GM21529 (cell line): ENCODE data around the gene MCC.
A peak's percentile ranks its signal among the peaks of the same experiment; 100 is the strongest.
"Not testable (repeated sequence)": the region's sequence is repeated elsewhere in the genome, so short reads cannot be mapped to it uniquely, and the experiment has no call there.

Experiments
- ATAC-seq: cut with Tn5 transposase; IDR thresholded peaks from one replicate; pipeline ENCODE4 v1.9.1; 2021; ENCODE audit not compliant: unreplicated experiment

Gene MCC

DNA sequence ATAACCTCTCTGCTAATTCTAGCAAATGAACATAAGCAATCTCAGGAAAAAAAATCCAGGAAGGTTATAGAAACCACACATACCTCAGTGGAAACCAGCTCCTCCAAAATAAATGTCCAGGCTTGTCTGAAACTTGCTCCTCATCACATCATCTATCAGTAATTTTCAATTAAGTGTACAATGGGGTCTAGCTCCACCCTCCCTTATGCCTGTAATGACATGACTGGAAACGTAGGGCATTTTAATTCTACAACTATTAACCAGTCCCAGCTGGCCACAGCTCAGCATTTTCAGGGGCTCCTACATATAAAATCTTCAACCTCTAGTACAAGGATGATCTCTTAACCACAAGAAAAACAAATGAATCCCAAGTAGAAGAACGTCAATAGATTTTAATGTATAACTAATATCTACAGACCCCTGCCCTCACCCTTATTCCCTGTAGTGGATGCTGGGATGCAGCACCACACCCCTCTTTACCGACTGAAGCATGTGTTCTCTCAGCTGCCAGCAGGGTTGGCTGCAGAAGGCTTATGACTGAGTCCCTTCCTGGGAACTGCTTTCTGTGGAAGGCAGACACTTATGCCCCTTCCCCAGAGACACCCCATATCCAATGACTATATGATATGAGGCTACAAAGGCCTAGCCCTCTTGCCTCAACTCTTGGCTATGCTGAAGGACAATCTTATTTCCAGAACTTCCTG lies 60.2 kb downstream of the MCC start:
- no peak for ATAC-seq

DNA sequence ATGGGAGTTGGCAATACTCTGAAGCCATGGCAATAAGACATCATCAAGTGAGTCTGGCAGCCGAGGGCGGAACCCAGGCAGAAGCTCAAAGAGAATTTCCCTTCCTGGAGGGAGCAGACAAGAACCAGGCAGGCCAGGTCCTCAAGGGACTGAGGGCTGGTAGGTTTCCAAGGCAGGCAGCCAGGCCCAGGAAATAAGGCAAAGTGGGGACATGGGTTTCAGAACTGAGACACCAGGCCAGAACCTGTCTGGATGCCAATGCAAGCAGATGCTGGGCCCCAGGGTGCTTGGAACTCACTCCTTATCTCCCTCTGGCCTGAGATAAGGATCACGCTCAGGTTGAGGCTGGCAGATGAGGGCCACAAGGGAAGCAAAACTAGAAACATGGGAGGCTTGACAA lies 62.3 kb downstream of the MCC start:
- ATAC-seq = no peak

DNA sequence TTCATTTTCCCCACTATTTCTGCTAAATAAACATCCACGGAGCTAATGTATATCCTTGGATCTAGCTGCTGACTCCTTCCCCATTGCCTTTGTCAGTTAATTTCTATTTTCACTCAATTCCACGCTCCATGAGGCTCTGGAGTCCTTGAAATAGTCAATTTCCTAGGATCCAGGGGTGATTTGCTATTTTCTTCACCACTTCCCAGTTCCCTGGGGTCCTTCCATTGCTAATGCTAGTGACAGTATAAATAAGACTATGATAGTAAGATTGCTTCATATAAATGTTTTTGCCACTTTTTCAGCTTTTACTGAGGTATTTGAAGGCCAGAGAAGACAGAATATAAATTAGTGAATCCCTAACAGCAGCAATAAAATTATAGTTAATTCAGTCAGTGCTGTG lies 66.6 kb downstream of the MCC start:
- ATAC-seq = no peak

- ATAC-seq = no peak
These were observed 82.7 kb downstream of the MCC start for GRCh38 chr5:113405530-113405929.

GRCh38 chr5:113404269-113404668 lies 84.0 kb downstream of the MCC start:
- no peak for ATAC-seq

GRCh38 chr5:113397986-113398385 lies 90.3 kb downstream of the MCC start:
- ATAC-seq = not testable (repeated sequence)

- ATAC-seq = no peak
These were observed 91.2 kb downstream of the MCC start for GRCh38 chr5:113397046-113397445.

- no peak for ATAC-seq
These were observed 93.6 kb downstream of the MCC start for GRCh38 chr5:113394658-113395057.

DNA sequence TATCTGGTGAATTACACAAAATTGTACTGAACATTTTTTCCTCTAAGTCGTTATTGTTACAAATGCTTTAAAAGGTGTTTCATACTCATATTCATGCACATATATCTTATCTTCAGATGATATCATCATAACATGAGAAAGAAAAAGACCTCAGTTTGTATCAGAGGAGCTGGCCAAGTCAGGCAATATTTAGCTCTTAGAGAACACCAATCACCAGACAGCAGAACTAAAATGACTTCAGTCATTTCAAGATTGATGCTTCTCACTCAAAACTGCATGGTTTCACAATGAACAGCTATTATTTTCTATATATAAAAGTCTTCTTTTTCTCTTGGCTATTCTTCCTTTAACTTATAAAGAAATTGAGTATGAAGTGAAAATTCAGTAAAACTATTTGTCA lies 98.0 kb downstream of the MCC start:
- ATAC-seq = no peak

DNA sequence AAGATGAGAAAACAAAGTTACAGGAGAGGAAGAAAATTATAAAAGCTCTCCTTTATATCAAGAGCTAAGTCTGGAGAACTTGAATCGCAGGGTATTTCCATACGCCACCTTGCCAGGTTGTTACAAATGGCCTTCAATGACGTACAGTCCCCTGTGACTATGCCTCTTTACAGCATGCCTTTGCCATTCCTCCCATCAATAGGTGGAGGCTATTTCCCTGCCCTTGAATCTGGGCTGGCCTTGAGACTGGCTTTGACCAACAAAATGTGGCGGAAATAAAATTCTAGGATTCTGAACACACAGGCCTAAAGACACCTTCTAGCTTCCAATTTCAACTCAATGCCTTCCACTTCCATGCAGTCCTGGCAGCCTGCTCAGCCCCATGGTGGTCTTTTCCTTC lies 99.1 kb downstream of the MCC start:
- no peak for ATAC-seq

DNA sequence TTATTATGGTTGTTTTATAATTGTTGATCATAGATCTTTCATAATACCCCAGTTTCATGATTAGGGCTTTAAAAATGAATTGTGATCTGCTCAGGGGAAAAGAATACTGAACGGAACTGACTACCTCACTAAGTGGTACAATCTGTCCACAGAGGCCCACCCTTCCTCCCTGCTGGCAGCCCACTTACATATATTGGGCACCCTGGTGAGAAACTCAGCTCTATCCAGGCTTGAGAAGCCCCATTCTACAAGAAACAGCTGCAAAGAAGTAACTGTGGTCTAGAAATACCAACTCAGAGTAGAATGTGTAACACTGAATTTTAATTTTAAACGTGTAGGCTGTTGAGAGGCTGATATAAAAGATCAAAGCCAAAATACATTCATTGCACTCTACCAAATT lies 100.4 kb downstream of the MCC start:
- no peak for ATAC-seq

- ATAC-seq = no peak
These were observed 103.4 kb downstream of the MCC start for GRCh38 chr5:113384782-113385285.

DNA sequence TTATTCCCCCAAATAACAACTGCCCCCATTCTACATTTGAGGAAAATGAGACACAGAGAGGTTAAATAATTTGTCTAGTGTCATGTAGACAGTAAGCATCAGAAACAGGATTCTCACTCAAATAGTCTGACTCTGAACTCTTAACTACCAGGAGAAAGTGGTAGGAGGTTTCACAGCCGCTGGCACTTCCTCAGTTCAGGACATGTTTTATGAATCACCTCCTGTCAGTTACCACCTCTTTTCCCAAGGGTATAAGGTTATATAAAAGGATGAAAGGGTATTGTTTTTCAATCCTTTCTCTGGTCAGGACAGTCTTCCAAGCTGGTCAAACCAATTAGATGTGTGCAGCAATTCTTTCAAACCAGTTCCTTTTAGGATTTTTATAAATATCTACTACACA lies 105.5 kb downstream of the MCC start:
- ATAC-seq = no peak

DNA sequence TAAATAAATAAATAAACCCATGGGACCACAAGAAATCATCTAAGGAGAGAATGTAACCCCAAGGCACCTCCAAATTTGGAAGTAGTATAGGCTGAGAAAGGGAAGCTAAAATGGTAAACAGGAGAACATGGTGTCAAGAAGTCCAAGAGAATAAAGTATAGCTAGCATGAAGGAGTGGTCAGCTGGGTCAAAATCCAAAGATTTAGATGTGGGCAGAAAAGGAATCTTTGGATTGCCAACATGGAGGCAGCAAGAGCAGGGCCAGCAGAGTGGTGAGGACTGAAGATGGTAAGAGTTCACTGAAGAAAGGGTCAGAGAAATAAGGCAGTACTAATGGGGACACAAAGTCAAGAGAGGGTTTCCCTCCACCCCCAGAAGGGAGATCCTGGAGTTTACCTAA lies 106.5 kb downstream of the MCC start:
- no peak for ATAC-seq

DNA sequence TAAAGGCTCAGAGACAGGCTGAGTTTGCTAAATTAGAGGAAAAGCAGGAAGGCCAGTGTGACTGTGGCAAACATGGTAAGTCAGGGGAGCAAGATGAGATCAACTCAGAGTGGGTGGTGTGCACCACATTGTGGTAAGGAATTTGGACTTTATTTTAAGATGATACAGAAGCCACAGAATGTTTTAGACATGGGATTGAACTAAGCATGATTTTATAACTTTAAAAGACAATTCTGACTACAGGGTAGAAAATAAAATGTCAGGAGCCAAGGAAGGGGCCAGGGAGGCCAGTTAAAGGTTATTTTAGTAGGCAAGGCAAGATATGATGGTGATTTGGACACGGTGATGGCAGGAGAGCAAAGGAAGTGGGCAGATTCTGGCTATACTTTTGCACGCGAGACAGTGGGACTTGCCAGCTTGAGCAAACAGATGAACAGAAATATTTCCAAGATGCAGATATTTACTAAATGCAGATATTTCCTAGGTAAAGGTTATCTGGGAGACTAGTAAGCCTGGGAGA lies 107.4 kb downstream of the MCC start:
- no peak for ATAC-seq

DNA sequence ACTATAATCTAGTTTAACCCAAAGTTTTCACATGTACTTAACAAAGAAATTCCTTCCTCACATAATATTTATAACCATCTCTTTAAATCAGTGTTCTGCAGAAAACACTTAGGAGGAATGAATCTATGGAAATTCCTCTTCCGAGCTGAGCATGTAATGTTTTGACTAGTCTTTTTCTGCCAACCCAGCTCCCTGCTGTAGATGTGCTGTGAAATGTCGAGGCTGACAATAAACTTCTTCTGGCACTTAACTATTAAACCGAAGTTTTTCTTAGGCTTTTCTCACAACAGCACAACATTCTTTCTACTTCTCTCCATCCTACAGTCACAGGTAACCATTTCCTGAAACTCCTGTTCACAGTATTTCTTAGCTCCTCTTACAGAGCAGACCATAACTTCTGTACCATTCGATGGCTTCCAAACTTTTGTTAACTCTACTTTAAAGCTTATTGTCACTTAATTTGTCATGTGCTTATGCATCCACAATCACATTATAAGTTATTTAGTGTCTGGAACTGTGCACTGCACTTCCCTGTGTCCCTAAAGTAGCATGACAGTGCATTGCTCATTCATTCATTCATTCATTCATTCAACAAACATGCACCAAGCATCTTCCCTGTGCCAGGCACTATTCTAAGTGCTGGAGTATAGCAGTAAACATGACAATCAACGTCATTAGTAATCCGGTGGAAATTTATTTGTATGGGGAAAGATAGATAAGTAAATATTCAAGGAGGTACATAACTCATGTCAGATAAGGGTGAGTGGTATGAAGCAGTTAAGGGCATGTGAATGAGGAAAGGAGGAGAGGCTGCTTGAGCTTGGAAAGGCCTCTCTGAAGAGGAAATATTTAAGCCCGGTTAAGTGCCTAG lies 108.1 kb downstream of the MCC start:
- no peak for ATAC-seq

GRCh38 chr5:113378959-113379541 lies 109.2 kb downstream of the MCC start:
- peak; percentile 84 for ATAC-seq

- ATAC-seq = no peak
These were observed 109.7 kb downstream of the MCC start for GRCh38 chr5:113378514-113378913.

GRCh38 chr5:113378081-113378480 lies 110.2 kb downstream of the MCC start:
- ATAC-seq = no peak

DNA sequence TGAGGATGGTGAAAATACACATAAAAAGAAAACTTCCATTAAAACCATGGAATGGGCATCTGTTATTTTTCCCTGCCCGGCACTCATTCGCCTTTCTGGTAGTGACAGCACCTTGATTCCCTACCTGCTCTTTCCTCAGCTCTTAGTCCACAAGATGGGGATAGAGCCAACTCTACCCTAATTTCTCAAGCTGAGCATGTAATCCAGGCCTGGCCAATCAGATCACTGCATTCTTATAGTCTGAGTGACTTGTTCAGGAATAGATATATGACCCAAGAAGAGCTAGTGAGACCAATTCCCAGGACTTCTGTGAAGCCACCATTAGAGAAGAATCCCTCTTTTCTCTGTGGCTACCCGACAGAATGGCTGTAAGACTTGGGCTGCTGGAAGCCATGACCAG lies 111.6 kb downstream of the MCC start:
- no peak for ATAC-seq

DNA sequence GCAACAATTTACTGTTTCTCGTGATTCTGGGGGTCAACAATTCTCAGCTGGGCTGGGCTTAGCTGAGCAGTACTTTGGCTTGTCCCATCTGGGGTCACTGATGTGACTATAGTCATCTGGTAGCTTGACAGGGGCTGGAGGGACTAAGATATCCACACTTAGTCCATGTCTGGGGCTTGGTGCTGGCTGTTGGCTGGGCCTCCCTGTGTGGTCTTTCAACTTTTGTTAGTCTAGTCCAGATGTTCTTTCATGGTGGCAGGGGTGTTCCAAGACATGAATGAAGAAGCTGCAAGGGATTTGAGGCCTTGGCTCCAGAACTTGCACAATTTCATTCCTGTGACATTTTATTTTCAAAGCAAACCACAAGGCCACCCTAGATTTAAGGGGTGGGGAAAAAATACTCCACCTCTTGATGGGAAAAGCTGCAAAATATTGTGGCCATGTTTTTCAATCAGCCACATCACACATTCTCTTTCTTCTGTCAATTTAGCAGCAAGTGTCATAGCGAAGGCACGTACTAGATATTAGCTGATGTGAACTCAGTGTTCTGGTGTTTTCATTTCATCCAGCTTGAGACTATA lies 112.7 kb downstream of the MCC start:
- ATAC-seq = no peak
